ENCODE results near the gene CELF1. TPM values are rescaled to one million over a fixed set of nuclear protein-coding genes. Genes with fewer than 3 reads are reported as not detected.

Gene CELF1
- total and polyA plus RNA-seq, 2 of the 13 experiments (the other 11 are each of a cell fraction or from before 2014, with no cell fraction given), result 69.0 to 80.1 TPM

GRCh38 chr11:47426062-47426956 lies 126.6 kb downstream of the CELF1 start, which contains the start of gene PSMC3 (continued):
- TF ChIP-seq MAFF (IDR thresholded peaks at IDR 0.05; ENCODE audit: low read depth, low read length) (no peak), BRF2 (CRISPR knock-in tag; IDR thresholded peaks at IDR 0.05) (no peak), DBP (CRISPR knock-in tag; IDR thresholded peaks at IDR 0.05; ENCODE audit: not compliant biosample characterization) (no peak), PAF1 (CRISPR knock-in tag; IDR thresholded peaks at IDR 0.05) (no peak), SP1 (IDR thresholded peaks at IDR 0.05) (no peak), SP1 (CRISPR knock-in tag; IDR thresholded peaks at IDR 0.05) (peak; percentile 97), ZNF670 (CRISPR knock-in tag; IDR thresholded peaks at IDR 0.05; ENCODE audit: borderline replicate concordance) (no peak), CBFB (CRISPR knock-in tag; IDR thresholded peaks at IDR 0.05) (0 out of 2 replicates have a peak, but pooled peaks have one; percentile 29), DDIT3 (CRISPR knock-in tag; IDR thresholded peaks at IDR 0.05) (no peak), ESRRA (CRISPR knock-in tag; IDR thresholded peaks at IDR 0.05; ENCODE audit: low read depth) (no peak; the same call in 1 of the 2 replicates), KDM3A (CRISPR knock-in tag; IDR thresholded peaks at IDR 0.05; ENCODE audit: low read depth) (0 out of 2 replicates have a peak, but pooled peaks have one; percentile 45), ZNF83 (CRISPR knock-in tag; IDR thresholded peaks at IDR 0.05; ENCODE audit: borderline replicate concordance) (no peak), MTA3 (CRISPR knock-in tag; IDR thresholded peaks at IDR 0.05) (no peak), ZKSCAN1 (IDR thresholded peaks at IDR 0.05; ENCODE audit: low read length) (no peak), IKZF1 (IDR thresholded peaks at IDR 0.05) (no peak), SYNCRIP (IDR thresholded peaks at IDR 0.05; ENCODE audit: insufficient read depth, low read depth, low read length) (no peak), REXO4 (CRISPR knock-in tag; IDR thresholded peaks at IDR 0.05; ENCODE audit: borderline replicate concordance) (no peak), U2AF1 (optimal IDR thresholded peaks at IDR 0.05; ENCODE audit: low read depth, low read length) (peak; percentile 90)
- TF ChIP-seq, protein P1, sequence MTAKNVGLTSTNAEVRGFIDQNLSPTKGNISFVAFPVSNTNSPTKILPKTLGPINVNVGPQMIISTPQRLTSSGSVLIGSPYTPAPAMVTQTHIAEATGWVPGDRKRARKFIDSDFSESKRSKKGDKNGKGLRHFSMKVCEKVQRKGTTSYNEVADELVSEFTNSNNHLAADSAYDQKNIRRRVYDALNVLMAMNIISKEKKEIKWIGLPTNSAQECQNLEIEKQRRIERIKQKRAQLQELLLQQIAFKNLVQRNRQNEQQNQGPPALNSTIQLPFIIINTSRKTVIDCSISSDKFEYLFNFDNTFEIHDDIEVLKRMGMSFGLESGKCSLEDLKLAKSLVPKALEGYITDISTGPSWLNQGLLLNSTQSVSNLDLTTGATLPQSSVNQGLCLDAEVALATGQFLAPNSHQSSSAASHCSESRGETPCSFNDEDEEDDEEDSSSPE (CRISPR knock-in tag; IDR thresholded peaks at IDR 0.05), result peak; percentile 98
- TF ChIP-seq, protein P2, sequence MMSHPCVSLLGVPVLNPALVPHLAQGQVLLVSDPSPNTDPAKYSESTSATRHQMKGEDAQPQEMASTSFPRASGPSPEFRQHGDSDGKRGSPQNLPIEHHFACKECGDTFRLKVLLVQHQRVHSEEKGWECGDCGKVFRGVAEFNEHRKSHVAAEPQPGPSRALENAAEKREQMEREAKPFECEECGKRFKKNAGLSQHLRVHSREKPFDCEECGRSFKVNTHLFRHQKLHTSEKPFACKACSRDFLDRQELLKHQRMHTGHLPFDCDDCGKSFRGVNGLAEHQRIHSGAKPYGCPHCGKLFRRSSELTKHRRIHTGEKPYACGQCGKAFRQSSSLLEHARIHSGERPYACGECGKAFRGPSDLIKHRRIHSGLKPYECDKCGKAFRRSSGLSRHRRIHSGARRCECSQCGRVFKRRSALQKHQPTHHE (CRISPR knock-in tag; IDR thresholded peaks at IDR 0.05; ENCODE audit: borderline replicate concordance), result no peak; the same call in 1 of the 2 replicates
- TF ChIP-seq, protein P3, sequence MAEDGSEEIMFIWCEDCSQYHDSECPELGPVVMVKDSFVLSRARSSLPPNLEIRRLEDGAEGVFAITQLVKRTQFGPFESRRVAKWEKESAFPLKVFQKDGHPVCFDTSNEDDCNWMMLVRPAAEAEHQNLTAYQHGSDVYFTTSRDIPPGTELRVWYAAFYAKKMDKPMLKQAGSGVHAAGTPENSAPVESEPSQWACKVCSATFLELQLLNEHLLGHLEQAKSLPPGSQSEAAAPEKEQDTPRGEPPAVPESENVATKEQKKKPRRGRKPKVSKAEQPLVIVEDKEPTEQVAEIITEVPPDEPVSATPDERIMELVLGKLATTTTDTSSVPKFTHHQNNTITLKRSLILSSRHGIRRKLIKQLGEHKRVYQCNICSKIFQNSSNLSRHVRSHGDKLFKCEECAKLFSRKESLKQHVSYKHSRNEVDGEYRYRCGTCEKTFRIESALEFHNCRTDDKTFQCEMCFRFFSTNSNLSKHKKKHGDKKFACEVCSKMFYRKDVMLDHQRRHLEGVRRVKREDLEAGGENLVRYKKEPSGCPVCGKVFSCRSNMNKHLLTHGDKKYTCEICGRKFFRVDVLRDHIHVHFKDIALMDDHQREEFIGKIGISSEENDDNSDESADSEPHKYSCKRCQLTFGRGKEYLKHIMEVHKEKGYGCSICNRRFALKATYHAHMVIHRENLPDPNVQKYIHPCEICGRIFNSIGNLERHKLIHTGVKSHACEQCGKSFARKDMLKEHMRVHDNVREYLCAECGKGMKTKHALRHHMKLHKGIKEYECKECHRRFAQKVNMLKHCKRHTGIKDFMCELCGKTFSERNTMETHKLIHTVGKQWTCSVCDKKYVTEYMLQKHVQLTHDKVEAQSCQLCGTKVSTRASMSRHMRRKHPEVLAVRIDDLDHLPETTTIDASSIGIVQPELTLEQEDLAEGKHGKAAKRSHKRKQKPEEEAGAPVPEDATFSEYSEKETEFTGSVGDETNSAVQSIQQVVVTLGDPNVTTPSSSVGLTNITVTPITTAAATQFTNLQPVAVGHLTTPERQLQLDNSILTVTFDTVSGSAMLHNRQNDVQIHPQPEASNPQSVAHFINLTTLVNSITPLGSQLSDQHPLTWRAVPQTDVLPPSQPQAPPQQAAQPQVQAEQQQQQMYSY (CRISPR knock-in tag; IDR thresholded peaks at IDR 0.05), result no peak
